Effector memory CD4-positive, alpha-beta T cell (primary cell): ENCODE measurements around the gene DOHH.
"Not testable (repeated sequence)": the region's sequence is repeated elsewhere in the genome, so short reads cannot be mapped to it uniquely, and the experiment has no call there.

Experiments used
- DNase-seq, 3 donors: peaks; one replicate each; pipeline ENCODE4 v3.0.0-alpha.2; 2020
- H3K27ac ChIP-seq: 2 replicates; pipeline ENCODE4 v1.7.0; 2013; ENCODE audit warnings: mild to moderate bottlenecking, low read length, moderate library complexity; ENCODE audit not compliant: insufficient read depth, poor library complexity, severe bottlenecking
- H3K27me3 ChIP-seq: replicated peaks from 2 replicates; pipeline ENCODE4 v1.7.0; 2013; ENCODE audit warnings: mild to moderate bottlenecking, low read length; ENCODE audit not compliant: insufficient read depth, control insufficient read depth, poor library complexity, severe bottlenecking
- H3K36me3 ChIP-seq: 2 replicates; pipeline ENCODE4 v1.7.0; 2013; ENCODE audit warnings: mild to moderate bottlenecking, low read length, moderate library complexity; ENCODE audit not compliant: control insufficient read depth, insufficient read depth
- H3K4me1 ChIP-seq: 2 replicates; pipeline ENCODE4 v1.7.0; 2013; ENCODE audit warnings: low read length, mild to moderate bottlenecking; ENCODE audit not compliant: control insufficient read depth, insufficient read depth, poor library complexity, severe bottlenecking
- H3K4me3 ChIP-seq: 2 replicates; pipeline ENCODE4 v1.7.0; 2013; ENCODE audit warnings: low read length, low read depth, mild to moderate bottlenecking; ENCODE audit not compliant: insufficient read depth, poor library complexity, severe bottlenecking
- H3K9me3 ChIP-seq: 2 replicates; pipeline ENCODE4 v1.7.0; 2013; ENCODE audit warnings: mild to moderate bottlenecking, low read length, moderate library complexity; ENCODE audit not compliant: control insufficient read depth

DOHH gene

DNA sequence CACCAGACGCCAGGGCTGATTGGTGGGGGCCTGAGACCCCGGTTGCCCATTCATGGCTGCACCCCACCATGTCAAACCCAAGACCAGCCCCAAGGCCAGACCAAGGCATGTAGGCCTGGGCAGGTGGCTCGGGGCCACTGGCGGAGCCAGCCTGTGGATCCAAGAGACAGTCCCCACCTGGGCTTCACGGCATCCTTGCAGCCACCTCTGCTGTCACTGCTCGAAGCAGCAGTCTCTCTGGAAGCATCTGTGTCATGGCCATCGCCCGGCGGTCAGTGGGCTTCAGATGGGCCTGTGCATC, 34.7 kb upstream of the DOHH start:
- Histone ChIP-seq H3K4me1 (no peaks in the 10 kb centered on the region), H3K27ac (no peak overlapping the region), H3K27me3 (no peaks in the 10 kb centered on the region), H3K36me3 (peaks cover 62% of the 10 kb centered on the region), H3K4me3 (no peak overlapping the region), H3K9me3 (no peaks in the 10 kb centered on the region)
- no peak for DNase-seq

DNA sequence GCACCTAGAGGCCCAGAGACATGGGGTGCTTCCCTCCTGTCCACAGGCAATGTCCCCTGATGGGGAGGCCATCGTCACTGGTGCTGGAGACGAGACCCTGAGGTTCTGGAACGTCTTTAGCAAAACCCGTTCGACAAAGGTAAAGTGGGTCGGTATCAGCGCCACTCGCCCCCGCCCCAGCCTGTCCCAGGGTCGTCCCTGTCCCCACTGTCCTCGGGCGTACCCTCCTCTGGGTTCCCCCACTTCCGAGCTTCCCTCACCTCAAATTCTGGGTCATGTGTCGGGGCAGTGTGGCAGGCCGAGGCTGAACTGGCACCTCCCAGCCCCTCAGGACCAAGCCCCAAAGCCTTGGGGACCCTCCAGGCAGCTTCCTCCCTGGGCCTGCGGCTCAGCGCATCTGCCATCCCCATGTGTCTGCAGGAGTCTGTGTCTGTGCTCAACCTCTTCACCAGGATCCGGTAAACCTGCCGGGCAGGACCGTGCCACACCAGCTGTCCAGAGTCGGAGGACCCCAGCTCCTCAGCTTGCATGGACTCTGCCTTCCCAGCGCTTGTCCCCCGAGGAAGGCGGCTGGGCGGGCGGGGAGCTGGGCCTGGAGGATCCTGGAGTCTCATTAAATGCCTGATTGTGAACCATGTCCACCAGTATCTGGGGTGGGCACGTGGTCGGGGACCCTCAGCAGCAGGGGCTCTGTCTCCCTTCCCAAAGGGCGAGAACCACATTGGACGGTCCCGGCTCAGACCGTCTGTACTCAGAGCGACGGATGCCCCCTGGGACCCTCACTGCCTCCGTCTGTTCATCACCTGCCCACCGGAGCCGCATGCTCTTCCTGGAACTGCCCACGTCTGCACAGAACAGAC, 34.1 kb upstream of the DOHH start:
- Histone ChIP-seq H3K27me3 (no peaks in the 10 kb centered on the region), H3K27ac (no peak overlapping the region), H3K36me3 (peaks cover 59% of the 10 kb centered on the region), H3K4me1 (no peaks in the 10 kb centered on the region), H3K4me3 (no peak overlapping the region), H3K9me3 (no peaks in the 10 kb centered on the region)
- no peak for DNase-seq

DNA sequence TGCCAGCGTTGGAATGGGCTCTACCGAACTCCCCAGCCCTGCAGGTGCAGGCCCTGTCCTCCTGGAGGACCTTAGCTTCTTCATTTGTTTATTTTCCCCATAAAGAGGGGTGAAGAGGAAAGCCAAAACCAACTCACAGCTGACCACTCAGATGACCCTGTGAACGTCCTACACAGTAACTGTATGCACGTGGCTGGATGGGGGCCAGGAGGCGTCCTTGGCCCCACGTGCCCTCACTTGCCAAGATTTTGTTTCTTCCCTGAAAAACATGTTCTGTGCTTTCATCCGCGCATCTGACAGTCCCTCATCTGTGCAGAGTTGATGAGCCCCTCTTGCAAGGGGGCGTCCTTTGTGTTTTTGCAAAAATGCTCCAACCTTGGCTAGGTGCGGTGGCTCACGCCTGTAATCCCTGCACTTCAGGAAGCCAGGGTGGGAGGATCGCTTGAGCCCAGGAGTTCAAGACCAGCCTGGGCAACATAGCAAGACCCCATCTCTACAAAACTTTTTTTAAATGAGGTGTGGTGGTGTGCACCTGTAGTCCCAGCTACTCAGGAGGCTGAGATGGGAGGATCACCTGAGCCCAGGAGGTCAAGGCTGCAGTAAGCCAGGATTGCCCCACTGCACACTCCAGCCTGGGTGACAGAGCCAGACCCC, 33.2 kb upstream of the DOHH start:
- no peak overlapping the region for H3K27ac ChIP-seq
- peaks cover 56% of the 10 kb centered on the region for H3K36me3 ChIP-seq
- DNase-seq = no peak
- H3K4me3 ChIP-seq = no peak overlapping the region
- H3K9me3 ChIP-seq = no peaks in the 10 kb centered on the region
- no peaks in the 10 kb centered on the region for H3K27me3 ChIP-seq
- no peaks in the 10 kb centered on the region for H3K4me1 ChIP-seq

DNA sequence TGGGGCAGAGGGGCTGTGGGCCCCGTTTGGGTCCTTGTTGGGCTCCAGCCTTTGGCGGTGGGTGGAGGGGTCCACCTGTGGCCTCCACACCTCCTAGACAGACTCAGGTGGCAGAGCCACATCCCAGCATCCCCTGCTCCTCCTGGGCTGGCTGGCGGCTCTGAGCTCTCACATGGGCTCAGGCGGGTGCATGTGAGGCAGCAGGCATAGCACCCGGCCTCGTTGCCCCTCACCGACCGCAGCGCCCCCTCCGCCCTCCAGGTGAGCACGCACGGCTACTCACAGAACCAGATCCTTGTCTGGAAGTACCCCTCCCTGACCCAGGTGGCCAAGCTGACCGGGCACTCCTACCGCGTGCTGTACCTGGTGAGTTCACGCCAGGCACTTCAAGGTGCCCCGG, 32.6 kb upstream of the DOHH start:
- DNase-seq = no peak
- Histone ChIP-seq H3K9me3 (no peaks in the 10 kb centered on the region), H3K4me1 (no peaks in the 10 kb centered on the region), H3K4me3 (no peak overlapping the region), H3K36me3 (peaks cover 62% of the 10 kb centered on the region), H3K27me3 (no peaks in the 10 kb centered on the region), H3K27ac (no peak overlapping the region)

DNA sequence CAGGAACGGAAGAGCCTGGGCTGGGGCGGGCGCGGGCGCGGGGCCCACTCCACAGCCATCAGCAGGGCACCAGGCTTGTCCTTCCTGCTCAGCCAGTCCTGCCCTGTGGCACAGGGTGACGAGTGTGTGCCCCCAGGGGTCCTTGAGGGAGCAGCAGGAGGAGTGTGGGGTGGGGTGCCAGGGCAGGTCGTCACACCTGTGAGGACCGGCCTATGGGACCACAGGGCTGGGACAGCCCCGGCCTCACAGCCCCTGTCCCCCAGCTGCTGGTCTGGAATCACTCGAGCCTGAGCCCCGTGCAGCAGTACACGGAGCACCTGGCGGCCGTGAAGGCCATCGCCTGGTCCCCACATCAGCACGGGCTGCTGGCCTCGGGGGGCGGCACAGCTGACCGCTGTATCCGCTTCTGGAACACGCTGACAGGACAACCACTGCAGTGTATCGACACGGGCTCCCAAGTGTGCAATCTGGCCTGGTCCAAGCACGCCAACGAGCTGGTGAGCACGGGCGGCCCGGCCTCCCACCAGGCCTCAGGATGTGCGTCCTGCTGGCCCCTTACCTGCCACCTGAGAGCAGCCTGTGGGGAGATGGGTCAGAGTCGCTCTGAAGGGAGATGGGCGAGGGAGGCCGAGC, 31.8 kb upstream of the DOHH start:
- H3K27ac ChIP-seq = no peak overlapping the region
- no peak overlapping the region for H3K4me3 ChIP-seq
- peaks cover 63% of the 10 kb centered on the region for H3K36me3 ChIP-seq
- no peaks in the 10 kb centered on the region for H3K4me1 ChIP-seq
- H3K9me3 ChIP-seq = no peaks in the 10 kb centered on the region
- DNase-seq = no peak
- no peaks in the 10 kb centered on the region for H3K27me3 ChIP-seq

DNA sequence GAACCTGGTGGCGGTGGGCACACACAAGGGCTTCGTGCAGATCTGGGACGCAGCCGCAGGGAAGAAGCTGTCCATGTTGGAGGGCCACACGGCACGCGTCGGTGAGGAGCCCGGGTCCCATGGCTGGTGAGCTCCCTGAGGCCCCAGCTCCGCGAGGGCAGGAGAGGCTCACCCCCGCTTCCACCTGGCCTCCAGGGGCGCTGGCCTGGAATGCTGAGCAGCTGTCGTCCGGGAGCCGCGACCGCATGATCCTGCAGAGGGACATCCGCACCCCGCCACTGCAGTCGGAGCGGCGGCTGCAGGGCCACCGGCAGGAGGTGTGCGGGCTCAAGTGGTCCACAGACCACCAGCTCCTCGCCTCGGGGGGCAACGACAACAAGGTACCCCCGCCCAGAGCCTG, 31.2 kb upstream of the DOHH start:
- Histone ChIP-seq H3K36me3 (peaks cover 69% of the 10 kb centered on the region), H3K4me3 (no peak overlapping the region)

DNA sequence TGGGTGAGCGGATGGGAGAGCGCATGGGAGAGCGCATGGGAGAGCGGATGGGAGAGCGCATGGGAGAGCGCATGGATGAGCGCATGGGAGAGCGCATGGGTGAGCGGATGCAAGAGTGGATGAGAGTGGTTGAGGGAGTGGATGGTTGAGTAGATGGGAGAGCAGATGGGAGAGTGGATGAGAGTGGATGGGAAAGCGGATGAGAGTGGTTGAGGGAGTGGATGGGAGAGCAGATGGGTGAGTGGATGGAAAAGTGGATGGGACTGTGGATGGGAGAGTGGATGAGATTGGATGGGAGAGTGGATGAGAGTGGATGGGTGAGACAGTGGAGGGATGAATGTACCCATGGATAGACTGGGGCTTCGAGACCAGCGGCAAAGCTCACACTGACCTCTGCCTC, 29.9 kb upstream of the DOHH start:
- Histone ChIP-seq H3K4me1 (no peaks in the 10 kb centered on the region), H3K9me3 (no peaks in the 10 kb centered on the region), H3K4me3 (no peak overlapping the region), H3K27ac (no peak overlapping the region), H3K27me3 (no peaks in the 10 kb centered on the region), H3K36me3 (peaks cover 73% of the 10 kb centered on the region)
- DNase-seq = no peak

More for the DNA sequence above, 31.2 kb upstream of the DOHH start:
- Histone ChIP-seq H3K4me1 (no peaks in the 10 kb centered on the region), H3K9me3 (no peaks in the 10 kb centered on the region), H3K27me3 (no peaks in the 10 kb centered on the region), H3K27ac (no peak overlapping the region)
- no peak for DNase-seq

DNA sequence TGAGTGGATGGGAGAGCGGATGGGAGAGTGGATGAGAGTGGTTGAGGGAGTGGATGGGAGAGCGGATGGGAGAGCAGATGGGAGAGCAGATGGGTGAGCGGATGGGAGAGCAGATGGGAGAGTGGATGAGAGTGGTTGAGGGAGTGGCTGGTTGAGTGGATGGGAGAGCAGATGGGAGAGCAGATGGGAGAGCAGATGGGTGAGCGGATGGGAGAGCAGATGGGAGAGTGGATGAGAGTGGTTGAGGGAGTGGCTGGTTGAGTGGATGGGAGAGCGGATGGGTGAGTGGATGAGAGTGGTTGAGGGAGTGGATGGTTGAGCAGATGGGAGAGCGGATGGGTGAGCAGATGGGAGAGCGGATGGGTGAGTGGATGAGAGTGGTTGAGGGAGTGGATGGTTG, 28.8 kb upstream of the DOHH start:
- H3K27me3 ChIP-seq, H3K27ac ChIP-seq: not testable (repeated sequence)
- H3K36me3 ChIP-seq = peaks cover 71% of the 10 kb centered on the region

DNA sequence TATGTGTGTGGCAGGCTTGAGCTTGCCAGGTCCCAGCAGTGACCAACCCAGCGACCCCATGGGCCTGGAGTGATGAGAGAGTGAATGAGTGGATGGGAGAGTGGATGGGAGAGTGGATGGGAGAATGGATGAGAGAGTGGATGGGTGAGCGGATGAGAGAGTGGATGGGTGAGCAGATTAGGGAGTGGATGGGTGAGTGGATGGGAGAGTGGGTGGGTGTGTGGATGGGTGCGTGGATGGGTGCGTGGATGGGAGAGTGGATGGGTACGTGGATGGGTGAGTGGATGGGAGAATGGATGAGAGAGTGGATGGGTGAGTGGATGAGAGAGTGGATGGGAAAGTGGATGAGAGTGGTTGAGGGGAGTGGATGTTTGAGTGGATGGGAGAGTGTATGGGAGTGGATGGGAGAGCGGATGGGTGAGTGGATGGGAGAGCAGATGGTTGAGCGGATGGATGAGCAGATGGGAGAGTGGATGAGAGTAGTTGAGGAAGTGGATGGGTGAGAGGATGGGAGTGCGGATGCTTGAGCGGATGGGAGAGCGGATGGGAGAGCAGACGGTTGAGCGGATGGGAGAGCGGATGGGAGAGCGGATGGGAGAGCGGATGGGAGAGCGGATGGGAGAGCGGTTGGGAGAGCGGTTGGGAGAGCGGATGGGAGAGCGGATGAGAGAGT, 28.2 kb upstream of the DOHH start:
- Histone ChIP-seq H3K27ac (no peak overlapping the region), H3K9me3 (no peaks in the 10 kb centered on the region), H3K27me3 (no peaks in the 10 kb centered on the region), H3K4me3 (no peak overlapping the region), H3K36me3 (peaks cover 69% of the 10 kb centered on the region), H3K4me1 (no peaks in the 10 kb centered on the region)
- no peak for DNase-seq

More for the DNA sequence above, 28.8 kb upstream of the DOHH start:
- H3K9me3 ChIP-seq, H3K4me1 ChIP-seq, H3K4me3 ChIP-seq, DNase-seq: not testable (repeated sequence)

DNA sequence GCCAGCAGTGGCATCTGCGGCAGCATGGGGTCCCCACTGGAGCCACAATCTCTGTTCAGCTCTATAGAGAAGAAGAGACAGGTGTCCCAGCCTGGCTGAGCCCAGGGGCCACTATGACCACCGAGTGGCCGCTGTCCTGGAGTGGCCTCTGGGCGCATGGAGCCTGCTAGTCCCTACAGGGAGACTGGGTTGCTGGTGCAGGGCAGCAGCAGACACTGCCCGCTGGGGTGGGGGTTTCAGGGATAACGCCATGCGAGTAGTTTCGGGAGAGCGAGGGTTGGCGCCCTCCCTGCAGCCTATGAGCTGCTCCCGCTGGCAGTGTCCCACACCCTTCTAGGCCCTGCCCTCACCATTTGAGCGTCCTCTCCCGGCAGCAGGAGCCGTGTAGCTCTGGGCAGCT, 27.6 kb upstream of the DOHH start:
- H3K36me3 ChIP-seq = peaks cover 69% of the 10 kb centered on the region

More for the DNA sequence above, 27.6 kb upstream of the DOHH start:
- DNase-seq = no peak
- Histone ChIP-seq H3K27me3 (no peaks in the 10 kb centered on the region), H3K9me3 (no peaks in the 10 kb centered on the region), H3K27ac (no peak overlapping the region), H3K4me1 (no peaks in the 10 kb centered on the region), H3K4me3 (no peak overlapping the region)
